SU-DHL-6 (cell line): ENCODE results near the gene TMED7.

Source experiments
- H2AFZ ChIP-seq: fragments of 200-600 bp; sonication (generic); 2 replicates; pipeline ENCODE4 v1.6.1; 2014; ENCODE audit warnings: low read depth, mild to moderate bottlenecking, moderate library complexity, mixed read lengths, antibody characterized with exemption, low read length; ENCODE audit not compliant: severe bottlenecking
- H3F3A ChIP-seq: fragments of 200-600 bp; shearing (Covaris generic); 2 replicates; pipeline ENCODE4 v1.6.0; 2016; ENCODE audit warnings: antibody characterized with exemption, mild to moderate bottlenecking; ENCODE audit not compliant: insufficient read depth
- H3K27ac ChIP-seq: fragments of 200-600 bp; sonication (generic); 2 replicates; pipeline ENCODE4 v1.5.1; 2016; ENCODE audit warnings: low read depth, mild to moderate bottlenecking, low read length, moderate library complexity, mixed read lengths
- H3K27me3 ChIP-seq: fragments of 200-600 bp; sonication (generic), shearing (Covaris generic); 2 replicates; pipeline ENCODE4 v1.6.0; 2014; ENCODE audit warnings: mild to moderate bottlenecking, low read length
- H3K36me3 ChIP-seq: fragments of 200-600 bp; sonication (generic); 2 replicates; pipeline ENCODE4 v1.6.1; 2014; ENCODE audit warnings: mild to moderate bottlenecking, low read length, mixed read lengths
- H3K4me2 ChIP-seq: fragments of 300-600, 200-600 bp; shearing (Covaris generic), sonication (generic); 2 replicates; pipeline ENCODE4 v1.6.0; 2014; ENCODE audit warnings: low read length, low read depth, mild to moderate bottlenecking; ENCODE audit not compliant: poor library complexity, severe bottlenecking
- H3K4me3 ChIP-seq: fragments of 200-600 bp; sonication (generic); 2 replicates; pipeline ENCODE4 v1.5.1; 2014; ENCODE audit warnings: antibody characterized with exemption, low read length, mild to moderate bottlenecking, mixed read lengths; ENCODE audit not compliant: insufficient read depth, poor library complexity, severe bottlenecking
- H3K79me2 ChIP-seq: fragments of 200-600 bp; sonication (generic); 2 replicates; pipeline ENCODE4 v1.6.1; 2014; ENCODE audit warnings: mild to moderate bottlenecking, low read length, moderate library complexity; ENCODE audit not compliant: insufficient read depth
- H3K9ac ChIP-seq: fragments of 200-600 bp; sonication (generic); 2 replicates; pipeline ENCODE4 v1.7.0; 2014; ENCODE audit warnings: mild to moderate bottlenecking, low read length
- H3K9me2 ChIP-seq: fragments of 200-600 bp; sonication (generic); replicated peaks from 2 replicates; pipeline ENCODE4 v1.6.1; 2014; ENCODE audit warnings: low read length; ENCODE audit not compliant: insufficient read depth
- H3K9me3 ChIP-seq: fragments of 200-600 bp; sonication (generic); 2 replicates; pipeline ENCODE4 v1.6.1; 2014; ENCODE audit warnings: low read length, mixed read lengths; ENCODE audit not compliant: insufficient read depth
- H4K20me1 ChIP-seq: fragments of 200-600 bp; sonication (generic); 2 replicates; pipeline ENCODE4 v1.6.1; 2014; ENCODE audit warnings: low read depth, mild to moderate bottlenecking, antibody characterized with exemption, low read length, moderate library complexity, mixed read lengths
- EZH2phosphoT487 ChIP-seq: fragments of 200-600 bp; sonication (generic), shearing (Covaris generic); conservative IDR thresholded peaks from 2 replicates; pipeline ENCODE4 v1.6.1; 2018; ENCODE audit warnings: mild to moderate bottlenecking, antibody characterized with exemption, low read length, moderate library complexity, mixed read lengths
- TF ChIP-seq, protein P1 (sequence below): fragments of 200-600 bp; sonication (generic); IDR thresholded peaks from one replicate; pipeline ENCODE4 v1.5.1; 2017; ENCODE audit warnings: antibody characterized with exemption, mild to moderate bottlenecking, low read length, moderate library complexity; ENCODE audit not compliant: insufficient read depth, poor library complexity, severe bottlenecking

TMED7 gene

GRCh38 chr5:115586525-115587146, 39.2 kb downstream of the TMED7 start:
- Histone ChIP-seq H3K27me3 (no peaks in the 10 kb centered on the region), H3K27ac (no peak overlapping the region), H3F3A (no peaks in the 10 kb centered on the region; the same call in 1 of the 2 replicates), H3K36me3 (no peaks in the 10 kb centered on the region), H2AFZ (no peak overlapping the region), H3K4me3 (no peak overlapping the region), H3K79me2 (no peaks in the 10 kb centered on the region), H4K20me1 (no peaks in the 10 kb centered on the region), H3K9me3 (no peaks in the 10 kb centered on the region), H3K9ac (no peak overlapping the region), H3K9me2 (no peaks in the 10 kb centered on the region), H3K4me2 (no peak overlapping the region)
- TF ChIP-seq, protein P1, sequence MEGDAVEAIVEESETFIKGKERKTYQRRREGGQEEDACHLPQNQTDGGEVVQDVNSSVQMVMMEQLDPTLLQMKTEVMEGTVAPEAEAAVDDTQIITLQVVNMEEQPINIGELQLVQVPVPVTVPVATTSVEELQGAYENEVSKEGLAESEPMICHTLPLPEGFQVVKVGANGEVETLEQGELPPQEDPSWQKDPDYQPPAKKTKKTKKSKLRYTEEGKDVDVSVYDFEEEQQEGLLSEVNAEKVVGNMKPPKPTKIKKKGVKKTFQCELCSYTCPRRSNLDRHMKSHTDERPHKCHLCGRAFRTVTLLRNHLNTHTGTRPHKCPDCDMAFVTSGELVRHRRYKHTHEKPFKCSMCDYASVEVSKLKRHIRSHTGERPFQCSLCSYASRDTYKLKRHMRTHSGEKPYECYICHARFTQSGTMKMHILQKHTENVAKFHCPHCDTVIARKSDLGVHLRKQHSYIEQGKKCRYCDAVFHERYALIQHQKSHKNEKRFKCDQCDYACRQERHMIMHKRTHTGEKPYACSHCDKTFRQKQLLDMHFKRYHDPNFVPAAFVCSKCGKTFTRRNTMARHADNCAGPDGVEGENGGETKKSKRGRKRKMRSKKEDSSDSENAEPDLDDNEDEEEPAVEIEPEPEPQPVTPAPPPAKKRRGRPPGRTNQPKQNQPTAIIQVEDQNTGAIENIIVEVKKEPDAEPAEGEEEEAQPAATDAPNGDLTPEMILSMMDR = peak; percentile 75
- no peak for TF ChIP-seq EZH2phosphoT487

DNA sequence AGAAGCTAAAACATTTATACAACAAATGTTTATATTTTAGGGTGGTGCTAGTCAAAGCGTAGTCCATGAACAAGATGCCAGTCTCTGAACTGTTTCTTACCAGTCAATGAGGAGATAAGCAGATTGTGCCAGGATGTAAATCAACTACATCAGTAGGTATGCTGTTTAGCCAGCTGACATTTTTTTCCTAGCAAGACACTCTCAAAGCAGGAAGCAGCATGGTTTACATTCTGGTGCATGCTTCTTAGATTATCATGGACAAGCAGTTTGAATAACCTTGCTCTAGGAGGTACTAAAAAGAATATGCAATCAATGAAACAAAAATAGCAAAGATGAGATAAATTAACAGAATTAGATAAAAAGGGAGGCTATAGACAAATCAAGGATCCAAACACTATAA, 40.6 kb downstream of the TMED7 start:
- Histone ChIP-seq H3K79me2 (no peaks in the 10 kb centered on the region), H3K27me3 (no peaks in the 10 kb centered on the region), H3K4me2 (no peak overlapping the region), H3K27ac (no peak overlapping the region), H3K36me3 (no peaks in the 10 kb centered on the region), H4K20me1 (no peaks in the 10 kb centered on the region), H3K9ac (no peak overlapping the region), H3K9me2 (no peaks in the 10 kb centered on the region), H2AFZ (no peak overlapping the region), H3F3A (no peaks in the 10 kb centered on the region), H3K9me3 (no peaks in the 10 kb centered on the region), H3K4me3 (no peak overlapping the region)
- no peak for TF ChIP-seq EZH2phosphoT487
- TF ChIP-seq, protein P1 = no peak

- H3K9me3 ChIP-seq = no peaks in the 10 kb centered on the region
- no peaks in the 10 kb centered on the region for H4K20me1 ChIP-seq
- no peaks in the 10 kb centered on the region for H3F3A ChIP-seq
- H3K27ac ChIP-seq = no peak overlapping the region
- H3K36me3 ChIP-seq = no peaks in the 10 kb centered on the region
- no peak overlapping the region for H3K9ac ChIP-seq
- no peak overlapping the region for H3K4me3 ChIP-seq
- no peak overlapping the region for H3K4me2 ChIP-seq
- H3K27me3 ChIP-seq = no peaks in the 10 kb centered on the region
- no peaks in the 10 kb centered on the region for H3K79me2 ChIP-seq
- H3K9me2 ChIP-seq = no peaks in the 10 kb centered on the region
- TF ChIP-seq, protein P1 = no peak
- no peak for TF ChIP-seq EZH2phosphoT487
- no peak overlapping the region for H2AFZ ChIP-seq
Observed at GRCh38 chr5:115584501-115584900, 41.3 kb downstream of the TMED7 start.
